ENCODE measurements around the gene TESK1. TPM values are rescaled to one million over a fixed set of nuclear protein-coding genes. Genes with fewer than 3 reads are reported as not detected.

Gene TESK1
- total and polyA plus RNA-seq, 2 of the 4 experiments (the other 2 are of a cell fraction), result 3.4 to 21.0 TPM

DNA sequence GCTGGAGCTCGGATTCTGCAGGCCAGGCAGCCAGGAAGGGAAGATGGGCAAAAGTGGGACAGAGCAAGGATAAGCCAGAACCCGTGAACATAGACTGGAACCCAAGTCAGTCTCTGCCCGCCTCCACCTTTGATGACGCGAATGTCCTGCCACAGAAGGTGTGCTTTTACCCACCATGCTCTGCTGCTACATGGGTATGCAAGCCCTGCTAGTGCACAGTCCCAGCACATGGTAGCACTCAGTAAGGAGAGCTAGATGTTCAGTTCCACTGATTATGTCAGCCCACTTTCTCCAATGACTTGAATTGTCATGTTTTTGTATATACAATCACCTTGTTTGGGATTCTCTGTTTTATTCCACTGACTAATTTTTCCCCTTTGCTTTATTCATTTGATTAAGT is 24.5 kb downstream of the TESK1 start:
- Histone ChIP-seq H4K20me1 (ENCODE audit: insufficient read depth, low read length) (no peaks in the 10 kb centered on the region), H3K27me3 (ENCODE audit: control insufficient read depth, insufficient read depth, low read length) (no peaks in the 10 kb centered on the region; the same call in 1 of the 2 replicates), H2BK20ac (ENCODE audit: low read depth, low read length) (no peak overlapping the region), H3K4me3 (ENCODE audit: insufficient read depth, low read depth, low read length) (no peak overlapping the region), H3K4me2 (ENCODE audit: low read depth, low read length) (no peak overlapping the region), H3K9ac (ENCODE audit: low read depth, low read length) (no peak overlapping the region), H3K14ac (replicated peaks; ENCODE audit: low read depth, low read length) (no peak overlapping the region), H3K23ac (ENCODE audit: low read depth, low read length) (no peak overlapping the region), H4K5ac (ENCODE audit: low read depth, low read length) (no peak overlapping the region), H2AFZ (replicated peaks; ENCODE audit: low read length, poor library complexity) (no peak overlapping the region), H3K4ac (ENCODE audit: low read depth, low read length) (no peak overlapping the region), H2AK9ac (replicated peaks; ENCODE audit: low read depth, low read length, poor library complexity) (no peak overlapping the region), H3K27ac (ENCODE audit: insufficient read depth, low read length) (no peak overlapping the region), H3K9me3 (ENCODE audit: control insufficient read depth, insufficient read depth, low read length) (peaks cover 2% of the 10 kb centered on the region; the same call in 1 of the 2 replicates), H3K9me1 (ENCODE audit: insufficient read depth, low read length) (no peaks in the 10 kb centered on the region), H3K56ac (ENCODE audit: extremely low read depth, insufficient read depth, low read length) (no peak overlapping the region), H3K79me1 (ENCODE audit: low read depth in 1 of 2, low read length in 2 of 2) (no peaks in the 10 kb centered on the region), H3K18ac (ENCODE audit: low read depth, low read length) (no peak overlapping the region), H3K36me3 (ENCODE audit: control insufficient read depth, insufficient read depth, low read length) (no peaks in the 10 kb centered on the region), H3K4me1 (ENCODE audit: control insufficient read depth, insufficient read depth, low read length) (no peaks in the 10 kb centered on the region), H2BK120ac (ENCODE audit: low read depth, low read length) (no peak overlapping the region), H4K91ac (ENCODE audit: insufficient read depth, low read depth, low read length) (no peak overlapping the region), H4K8ac (ENCODE audit: low read depth in 2 of 2, low read length in 2 of 2) (no peak overlapping the region), H2BK5ac (ENCODE audit: low read depth, low read length, poor library complexity, severe bottlenecking) (no peak overlapping the region), H2BK15ac (ENCODE audit: low read depth, low read length) (no peak overlapping the region), H2AK5ac (ENCODE audit: low read depth, low read length) (no peak overlapping the region)
- ChIA-PET CTCF (interaction anchor here (1.0 to 1.2 kb wide), 2 partner anchors 9 to 17 kb away, joined by 3 read pairs; no protein-coding TSS in a partner anchor), POLR2A (ENCODE audit: unreplicated experiment) (no interaction called here)
- BruUV-seq (replicated peaks), result no TSS peak
- no peak for DNase-seq
- intact Hi-C loops (cut with micrococcal nuclease) (no loop called here), dilution Hi-C loops (cut with HindIII; ENCODE audit: low sequenced_read_pairs, unreplicated experiment) (no loop called here), in situ Hi-C loops (cut with MboI; ENCODE audit: low sequenced_read_pairs) (no loop called here)
- ATAC-seq (ENCODE audit: low read depth), result no peak
- TF ChIP-seq CHD1 (IDR thresholded peaks at IDR 0.05; ENCODE audit: low read depth, low read length), result no peak
- no peak for TF ChIP-seq RCOR1 (IDR thresholded peaks at IDR 0.05; ENCODE audit: insufficient replicate concordance, low read length)
- TF ChIP-seq, protein P1, sequence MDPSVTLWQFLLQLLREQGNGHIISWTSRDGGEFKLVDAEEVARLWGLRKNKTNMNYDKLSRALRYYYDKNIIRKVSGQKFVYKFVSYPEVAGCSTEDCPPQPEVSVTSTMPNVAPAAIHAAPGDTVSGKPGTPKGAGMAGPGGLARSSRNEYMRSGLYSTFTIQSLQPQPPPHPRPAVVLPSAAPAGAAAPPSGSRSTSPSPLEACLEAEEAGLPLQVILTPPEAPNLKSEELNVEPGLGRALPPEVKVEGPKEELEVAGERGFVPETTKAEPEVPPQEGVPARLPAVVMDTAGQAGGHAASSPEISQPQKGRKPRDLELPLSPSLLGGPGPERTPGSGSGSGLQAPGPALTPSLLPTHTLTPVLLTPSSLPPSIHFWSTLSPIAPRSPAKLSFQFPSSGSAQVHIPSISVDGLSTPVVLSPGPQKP (IDR thresholded peaks at IDR 0.05; ENCODE audit: borderline replicate concordance, low read depth, low read length), result no peak
- no peak for TF ChIP-seq CEBPB (IDR thresholded peaks at IDR 0.05; ENCODE audit: low read depth, low read length)
- 90% methylated on average over 4 of the region's 5 CpGs; no CpG with 5 or more reads in 1 of the 2 experiments for WGBS, 2 experiments (ENCODE audit: extremely low coverage in 2 of 2, insufficient read length in 1 of 2)

Measured in IMR-90 (cell line).